Smooth muscle cell (in vitro differentiated cells): Measurements from ENCODE around the gene ETNK1. TPM values are rescaled to one million over a fixed set of nuclear protein-coding genes. Genes with fewer than 3 reads are reported as not detected.

Source experiments
- DNase-seq: peaks from one replicate; lab custom pipeline; 2025; ENCODE audit not compliant: unreplicated experiment; lab: John Stamatoyannopoulos, UW
- H2AFZ ChIP-seq: fragments of 200-600 bp; sonication (generic); 2 replicates; pipeline ENCODE4 v1.6.0; 2016; ENCODE audit warnings: antibody characterized with exemption, low read depth, mild to moderate bottlenecking
- H3F3A ChIP-seq: fragments of 200-600 bp; sonication (generic); 2 replicates; pipeline ENCODE4 v1.6.0; 2017; ENCODE audit warnings: antibody characterized with exemption, low read depth
- H3K27ac ChIP-seq: fragments of 200-600 bp; sonication (generic); 2 replicates; pipeline ENCODE4 v1.5.1; 2016; ENCODE audit warnings: low read depth, mild to moderate bottlenecking
- H3K27me3 ChIP-seq: fragments of 200-600 bp; sonication (generic); 2 replicates; pipeline ENCODE4 v1.6.1; 2016; ENCODE audit warnings: low read depth, mild to moderate bottlenecking
- H3K36me3 ChIP-seq: fragments of 200-600 bp; sonication (generic); 2 replicates; pipeline ENCODE4 v1.5.1; 2016; ENCODE audit warnings: low read depth
- H3K4me1 ChIP-seq: fragments of 200-600 bp; sonication (generic); 2 replicates; pipeline ENCODE4 v1.5.1; 2016; ENCODE audit warnings: low read depth
- H3K4me2 ChIP-seq: fragments of 200-600 bp; sonication (generic); 2 replicates; pipeline ENCODE4 v1.6.0; 2016; ENCODE audit warnings: mild to moderate bottlenecking
- H3K4me3 ChIP-seq: fragments of 200-600 bp; sonication (generic); 2 replicates; pipeline ENCODE4 v1.5.1; 2016; ENCODE audit warnings: mild to moderate bottlenecking
- H3K79me2 ChIP-seq: fragments of 200-600 bp; sonication (generic); 2 replicates; pipeline ENCODE4 v1.6.0; 2016; ENCODE audit warnings: low read depth, mild to moderate bottlenecking
- H3K9ac ChIP-seq: fragments of 200-600 bp; sonication (generic); 2 replicates; pipeline ENCODE4 v1.6.0; 2016; ENCODE audit warnings: low read depth
- H3K9me3 ChIP-seq: fragments of 200-600 bp; sonication (generic); replicated peaks from 2 replicates; pipeline ENCODE4 v1.5.1; 2016; ENCODE audit warnings: low read depth
- H4K20me1 ChIP-seq: fragments of 200-600 bp; sonication (generic); 2 replicates; pipeline ENCODE4 v1.6.0; 2016; ENCODE audit warnings: low read depth
- CTCF ChIP-seq: fragments of 200-600 bp; sonication (generic); IDR thresholded peaks from 2 replicates; pipeline ENCODE4 v1.5.1; 2017; ENCODE audit warnings: borderline replicate concordance, mild to moderate bottlenecking, antibody characterized with exemption; ENCODE audit not compliant: insufficient read depth, poor library complexity, severe bottlenecking
- WGBS: methylation state at CpG from one replicate; pipeline ENCODE4 v1.1.7; 2016; ENCODE audit warnings: low lambda C conversion rate; 5-methylcytosine and 5-hydroxymethylcytosine counted together
- polyA plus RNA-seq: library from polyadenylated mRNA; unstranded; fragments of >200 nt; fragmentation: Nextera tagmentation; extraction: Ambion mirVana; gene quantifications from 2 replicates; pipeline ENCODE4 v1.2.1, GENCODE V29; 2016
- total RNA-seq: library from RNA; depleted of rRNA; stranded (reverse); fragments of >200 nt; gene quantifications from 2 replicates; pipeline ENCODE4 v1.2.3, GENCODE V29; 2014

ETNK1 gene
- total and polyA plus RNA-seq, 2 experiments from 2014 or later, result 19.2 to 35.7 TPM

- Histone ChIP-seq H2AFZ (no peak overlapping the region), H4K20me1 (peaks cover 58% of the 10 kb centered on the region), H3K36me3 (no peaks in the 10 kb centered on the region), H3K79me2 (peaks cover 62% of the 10 kb centered on the region), H3K9ac (no peak overlapping the region), H3K4me3 (no peak overlapping the region), H3K4me1 (no peaks in the 10 kb centered on the region), H3K9me3 (no peaks in the 10 kb centered on the region), H3F3A (no peaks in the 10 kb centered on the region), H3K27ac (no peak overlapping the region), H3K27me3 (no peaks in the 10 kb centered on the region), H3K4me2 (no peak overlapping the region)
- TF ChIP-seq CTCF, result no peak
- no peak for DNase-seq
Observed at GRCh38 chr12:22653791-22654190, 28.8 kb downstream of the ETNK1 start.

GRCh38 chr12:22656376-22656775 is 31.4 kb downstream of the ETNK1 start:
- TF ChIP-seq CTCF, result no peak
- no peaks in the 10 kb centered on the region for H3K4me1 ChIP-seq
- no peaks in the 10 kb centered on the region for H3K27me3 ChIP-seq
- H3F3A ChIP-seq, result no peaks in the 10 kb centered on the region
- H3K79me2 ChIP-seq, result peaks cover 44% of the 10 kb centered on the region
- no peak for DNase-seq
- H3K27ac ChIP-seq, result no peak overlapping the region
- no peaks in the 10 kb centered on the region for H3K9me3 ChIP-seq
- no peak overlapping the region for H2AFZ ChIP-seq
- no peak overlapping the region for H3K4me3 ChIP-seq
- WGBS, result 95% methylated on average over 5 of the region's 5 CpGs
- no peak overlapping the region for H3K4me2 ChIP-seq
- peaks cover 46% of the 10 kb centered on the region for H4K20me1 ChIP-seq
- no peak overlapping the region for H3K9ac ChIP-seq
- peaks cover 4% of the 10 kb centered on the region for H3K36me3 ChIP-seq

- H3K9ac ChIP-seq, result no peak overlapping the region
- peaks cover 45% of the 10 kb centered on the region for H4K20me1 ChIP-seq
- H3K4me3 ChIP-seq, result no peak overlapping the region
- no peaks in the 10 kb centered on the region for H3F3A ChIP-seq
- WGBS, result 97% methylated on average over 1 of the region's 1 CpG
- H3K79me2 ChIP-seq, result peaks cover 43% of the 10 kb centered on the region
- H3K4me2 ChIP-seq, result no peak overlapping the region
- peaks cover 7% of the 10 kb centered on the region for H3K36me3 ChIP-seq
- no peak for DNase-seq
- no peaks in the 10 kb centered on the region for H3K4me1 ChIP-seq
- no peaks in the 10 kb centered on the region for H3K27me3 ChIP-seq
- no peak overlapping the region for H3K27ac ChIP-seq
- no peaks in the 10 kb centered on the region for H3K9me3 ChIP-seq
- TF ChIP-seq CTCF, result no peak
- H2AFZ ChIP-seq, result no peak overlapping the region
Observed at GRCh38 chr12:22656831-22657230, 31.9 kb downstream of the ETNK1 start.

GRCh38 chr12:22657538-22657937 is 32.6 kb downstream of the ETNK1 start:
- H3K9me3 ChIP-seq, result no peaks in the 10 kb centered on the region
- no peaks in the 10 kb centered on the region for H3F3A ChIP-seq
- DNase-seq, result no peak
- WGBS, result 91% methylated on average over 1 of the region's 1 CpG
- no peak overlapping the region for H3K4me2 ChIP-seq
- peaks cover 7% of the 10 kb centered on the region for H3K36me3 ChIP-seq
- H2AFZ ChIP-seq, result no peak overlapping the region
- peaks cover 45% of the 10 kb centered on the region for H4K20me1 ChIP-seq
- H3K27ac ChIP-seq, result no peak overlapping the region
- H3K4me3 ChIP-seq, result no peak overlapping the region
- no peak overlapping the region for H3K9ac ChIP-seq
- no peak for TF ChIP-seq CTCF
- H3K27me3 ChIP-seq, result no peaks in the 10 kb centered on the region
- peaks cover 37% of the 10 kb centered on the region for H3K79me2 ChIP-seq
- H3K4me1 ChIP-seq, result no peaks in the 10 kb centered on the region
